ENCODE measurements around the gene ACOX1.

ACOX1 gene

DNA sequence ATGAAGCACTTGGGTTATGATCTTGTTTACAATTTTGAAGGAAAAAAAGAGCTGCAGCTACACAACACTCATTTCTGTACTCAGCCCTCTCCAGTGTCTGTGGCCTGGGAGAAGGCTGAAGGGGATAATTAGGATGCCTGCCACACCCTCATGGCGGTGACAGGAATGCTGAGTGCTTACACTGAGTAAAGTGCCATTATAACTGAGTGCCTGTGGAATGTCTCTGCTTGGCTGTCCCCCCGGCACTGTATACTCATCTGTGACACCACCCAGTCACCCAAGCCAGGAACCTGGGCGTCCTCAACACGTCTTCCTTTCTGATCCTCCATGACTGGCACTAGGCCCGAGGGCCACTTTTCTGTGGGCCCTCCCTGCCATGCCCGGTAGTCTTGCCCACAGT, 70.8 kb downstream of the ACOX1 start:
- no peak for DNase-seq (ENCODE audit: low spot score)

- DNase-seq (ENCODE audit: low spot score): no peak
Observed at GRCh38 chr17:75906143-75906884, 72.7 kb downstream of the ACOX1 start.

DNA sequence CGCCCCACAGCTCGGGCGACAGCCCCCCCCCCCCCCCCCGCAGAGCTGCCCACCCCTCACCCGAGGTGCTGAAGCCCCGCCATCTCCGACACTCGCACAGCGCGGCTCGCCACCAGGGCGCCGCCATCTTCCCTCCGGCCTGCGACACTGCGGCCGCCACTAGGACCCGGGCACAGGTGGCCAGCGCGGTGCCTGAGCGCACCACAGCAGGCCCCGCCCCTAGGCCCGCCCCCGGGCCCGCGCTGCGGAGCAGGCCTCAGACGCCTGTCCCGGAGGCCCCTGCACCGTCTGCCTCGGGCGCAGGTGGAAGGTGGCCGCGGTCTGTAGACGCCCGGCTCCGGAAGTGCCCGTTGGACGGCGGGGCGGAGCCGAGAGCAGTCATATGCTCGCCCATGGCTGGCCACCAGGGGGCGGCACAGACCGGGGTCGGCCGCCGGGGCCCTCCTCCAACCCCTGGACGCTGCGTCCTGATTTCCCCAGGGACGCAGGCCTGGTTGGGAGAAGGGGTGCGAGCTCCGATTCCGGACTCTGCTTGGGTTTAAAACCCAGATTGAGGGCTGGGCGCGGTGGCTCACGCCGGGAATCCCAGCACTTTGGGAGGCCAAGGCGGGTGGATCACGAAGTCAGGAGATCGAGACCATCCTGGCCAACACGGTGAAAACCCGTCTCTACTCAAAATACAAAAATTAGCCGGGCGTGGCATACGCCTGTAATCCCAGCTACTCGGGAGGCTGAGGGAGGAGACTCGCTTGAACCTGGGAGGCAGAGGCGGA, 74.0 kb downstream of the ACOX1 start, which contains the start of gene MRPL38:
MRPL38 (minus strand) TSS at position 136 of the 773 bp plus-strand sequence; CDS start at position 127, 9 bp downstream.
- peak; percentile 97 for DNase-seq (ENCODE audit: low spot score)

DNA sequence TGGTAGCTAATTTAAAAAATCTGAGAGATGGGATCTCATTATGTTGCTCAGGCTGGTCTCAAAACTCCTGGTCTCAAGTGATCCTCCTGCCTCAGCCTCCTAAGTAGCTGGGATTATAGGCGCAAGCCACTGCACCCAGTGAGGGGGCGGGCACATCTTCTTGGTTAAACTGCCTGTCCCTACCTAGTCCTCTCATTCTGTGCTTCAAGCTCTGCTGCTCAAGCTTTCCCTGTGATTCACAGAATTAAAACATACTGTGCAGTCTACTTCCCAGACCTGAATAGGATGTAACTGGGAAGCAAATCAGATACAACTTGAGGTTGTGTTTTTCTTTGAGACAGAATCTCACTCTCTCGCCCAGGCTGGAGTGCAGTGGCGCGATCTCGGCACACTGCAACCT, 76.6 kb downstream of the ACOX1 start:
- no peak for DNase-seq (ENCODE audit: low spot score)

GRCh38 chr17:75901727-75902126, 77.2 kb downstream of the ACOX1 start:
- DNase-seq (ENCODE audit: low spot score): no peak

- DNase-seq (ENCODE audit: low spot score): no peak
Observed at GRCh38 chr17:75900691-75901533, 78.1 kb downstream of the ACOX1 start.

- no peak for DNase-seq (ENCODE audit: low spot score)
Observed at GRCh38 chr17:75899767-75900468, 79.0 kb downstream of the ACOX1 start.

GRCh38 chr17:75899353-75899752, 79.6 kb downstream of the ACOX1 start:
- no peak for DNase-seq (ENCODE audit: low spot score)

- no peak for DNase-seq (ENCODE audit: low spot score)
Observed at GRCh38 chr17:75898791-75899190, 80.2 kb downstream of the ACOX1 start.

DNA sequence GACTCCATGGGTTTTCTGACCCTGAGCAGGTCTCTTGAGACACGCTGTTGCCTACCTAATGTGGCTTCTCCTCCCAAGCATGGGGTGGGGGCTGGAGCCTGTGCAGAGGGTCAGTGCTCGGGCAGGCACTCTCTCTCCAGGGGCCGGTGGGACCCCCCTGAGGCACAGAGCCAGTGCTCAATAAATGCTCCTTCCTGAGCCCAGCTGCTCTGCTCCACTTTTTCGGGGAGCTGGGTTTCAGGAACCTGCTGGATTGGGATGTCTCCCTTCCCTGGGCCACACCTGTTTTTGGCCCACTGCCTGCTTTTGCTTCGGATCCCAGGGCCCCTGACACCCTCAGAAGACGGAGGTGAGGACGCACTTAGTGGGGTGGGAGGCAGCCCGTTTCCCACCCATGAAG, 80.9 kb downstream of the ACOX1 start:
- no peak for DNase-seq (ENCODE audit: low spot score)

- DNase-seq (ENCODE audit: low spot score): no peak
Observed at GRCh38 chr17:75897160-75898019, 81.6 kb downstream of the ACOX1 start.

- peak; percentile 92 for DNase-seq (ENCODE audit: low spot score)
Observed at GRCh38 chr17:75896415-75897159, 82.4 kb downstream of the ACOX1 start, which contains the start of gene TRIM65. TSS of gene TRIM65 (minus strand) at chr17:75896951. CDS start at chr17:75896937, 14 bp downstream.

GRCh38 chr17:75895370-75896155, 83.4 kb downstream of the ACOX1 start:
- DNase-seq (ENCODE audit: low spot score): no peak

DNA sequence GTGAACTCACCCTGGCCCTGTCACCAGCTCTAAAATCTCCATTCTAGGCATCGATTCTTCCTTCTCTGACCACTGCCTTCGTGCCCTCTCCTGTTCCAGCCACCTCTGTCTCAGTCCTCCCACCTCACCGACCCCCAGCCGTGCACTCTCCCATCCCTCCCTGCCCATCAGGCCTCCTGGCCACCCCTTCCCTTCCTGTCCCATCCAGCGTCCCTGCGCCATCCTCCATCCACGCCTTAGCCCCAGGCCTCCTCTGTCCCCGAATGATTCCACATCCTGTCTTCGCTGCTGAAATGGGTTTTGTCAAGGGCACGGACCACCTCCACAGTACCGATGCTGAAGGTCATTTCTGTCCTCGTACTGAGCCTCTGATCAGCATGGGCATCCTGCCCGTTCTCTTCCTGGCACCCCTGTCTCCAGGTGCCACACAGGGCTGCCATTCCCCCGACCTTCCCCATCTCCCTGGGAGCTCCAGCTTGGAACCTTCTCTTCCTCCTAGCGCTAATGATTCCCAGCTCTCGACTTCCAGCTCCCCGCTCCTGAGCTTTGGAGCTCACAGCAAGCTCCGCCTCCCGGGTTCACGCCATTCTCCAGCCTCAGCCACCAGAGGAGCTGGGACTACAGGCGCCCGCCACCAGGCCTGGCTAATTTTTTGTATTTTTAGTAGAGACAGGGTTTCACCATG, 84.8 kb downstream of the ACOX1 start:
- DNase-seq (ENCODE audit: low spot score): no peak

DNA sequence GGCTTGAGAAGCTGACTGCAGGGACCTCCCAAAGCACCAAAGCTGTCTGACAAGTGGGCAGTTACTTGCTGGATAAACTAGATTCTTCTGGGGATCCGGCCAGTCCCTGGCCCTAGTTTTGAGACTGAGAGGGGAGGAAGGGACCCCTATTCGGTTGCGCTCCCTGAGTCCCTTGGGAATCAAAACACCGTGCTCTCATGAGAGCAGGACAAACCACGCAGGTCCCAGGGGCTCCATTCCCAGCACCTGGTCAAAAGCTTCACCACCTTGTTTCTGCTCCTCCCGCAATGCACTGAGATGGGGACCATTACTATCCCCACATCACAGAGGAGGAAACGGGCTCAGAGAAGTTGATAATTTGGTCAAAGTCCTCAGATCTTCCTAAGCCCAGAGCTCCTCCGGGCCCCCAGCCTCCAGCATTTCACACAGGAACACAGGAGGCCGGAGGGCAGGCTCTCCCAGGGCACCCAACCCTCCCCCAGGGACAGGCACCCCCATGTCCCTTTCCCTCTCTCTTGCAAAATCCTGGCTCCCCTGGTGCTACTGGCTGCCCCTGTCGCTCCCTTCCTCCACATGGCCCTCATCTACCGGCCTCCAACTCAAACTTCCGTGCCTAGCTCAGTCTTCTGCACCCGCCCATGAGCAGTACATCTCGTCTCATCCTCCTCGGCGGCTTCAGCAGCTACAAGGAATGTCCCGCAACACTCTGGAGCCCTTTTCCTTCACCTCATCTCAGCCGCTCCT, 85.5 kb downstream of the ACOX1 start:
- DNase-seq (ENCODE audit: low spot score): no peak

- no peak for DNase-seq (ENCODE audit: low spot score)
Observed at GRCh38 chr17:75892556-75893224, 86.3 kb downstream of the ACOX1 start.

Measured in hepatic stellate cell (primary cell).